Glomerular visceral epithelial cell (primary cell): ENCODE data around the gene GPR42.

Experiments
- DNase-seq: peaks from one replicate; pipeline ENCODE4 v3.0.0-alpha.2; 2016; ENCODE audit errors: extremely low spot score

GPR42 gene

GRCh38 chr19:35370722-35371121 lies at the start of gene GPR42:
Gene GPR42 (plus strand): TSS chr19:35371068. CDS start chr19:35371360, 292 bp downstream.
- DNase-seq = no peak

DNA sequence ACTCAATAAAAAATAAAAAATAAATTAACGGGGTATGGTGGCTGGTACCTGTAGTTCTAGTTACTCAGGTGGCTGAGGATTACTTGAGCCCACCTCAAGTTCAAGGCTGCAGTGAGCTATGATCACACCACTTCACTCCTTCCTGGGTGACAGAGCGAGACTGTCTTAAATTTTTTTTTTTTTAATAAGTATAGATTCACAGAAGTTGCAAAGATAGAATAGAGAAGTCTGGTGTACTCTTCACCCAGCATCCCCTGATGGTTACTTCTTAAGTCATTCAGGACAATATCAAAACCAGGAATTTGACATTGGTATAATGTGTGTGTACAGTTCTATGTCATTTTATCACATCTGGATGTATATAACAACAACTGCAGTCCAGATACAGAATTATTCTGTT lies 49.6 kb upstream of the GPR42 start:
- DNase-seq = no peak

DNA sequence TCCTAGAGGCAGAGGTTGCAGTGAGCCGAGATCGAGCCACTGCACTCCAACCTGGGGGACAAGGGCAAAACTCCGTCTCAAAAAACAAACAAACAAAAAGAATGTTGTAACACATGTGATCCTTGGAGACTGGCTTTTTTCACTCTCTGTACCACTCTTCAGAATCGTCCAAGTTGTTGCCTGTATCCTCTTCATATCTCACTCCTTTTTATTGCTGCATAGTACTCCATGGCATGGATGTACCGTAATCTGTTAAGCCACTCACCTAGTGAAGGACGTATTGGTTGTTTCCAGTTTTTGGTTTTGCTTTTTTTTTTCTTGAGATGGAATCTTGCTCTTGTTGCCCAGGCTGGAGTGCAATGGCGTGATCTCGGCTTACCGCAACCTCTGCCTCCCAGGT lies 48.9 kb upstream of the GPR42 start:
- DNase-seq = no peak

- no peak for DNase-seq
Measured at GRCh38 chr19:35327642-35328041, 43.2 kb upstream of the GPR42 start.

GRCh38 chr19:35328851-35329285 lies 42.0 kb upstream of the GPR42 start, which contains the start of gene CD22:
Gene CD22 (plus strand): TSS chr19:35329187. CDS start chr19:35332041, 2,854 bp downstream.
- DNase-seq = no peak

GRCh38 chr19:35329323-35329722 lies 41.5 kb upstream of the GPR42 start:
- DNase-seq = no peak

DNA sequence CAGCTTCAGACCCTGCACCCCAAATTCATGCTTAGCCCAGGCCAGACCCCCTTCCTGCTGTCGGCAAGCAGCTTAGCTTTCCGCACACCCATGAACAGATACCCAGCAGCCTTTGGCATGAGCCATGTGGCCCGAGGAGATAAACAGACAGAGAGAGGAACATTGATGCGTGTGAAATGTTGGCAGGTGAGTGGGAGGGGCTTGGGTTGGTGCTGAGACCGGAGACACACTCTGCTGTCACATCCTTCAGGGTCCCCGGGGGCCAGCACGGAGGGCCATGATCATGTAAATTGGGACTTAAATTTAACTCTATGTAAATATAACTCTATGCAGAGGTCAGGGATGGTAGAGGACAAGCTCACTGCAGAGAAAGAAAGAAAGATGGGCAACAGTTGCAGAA lies 40.4 kb upstream of the GPR42 start:
- no peak for DNase-seq

DNA sequence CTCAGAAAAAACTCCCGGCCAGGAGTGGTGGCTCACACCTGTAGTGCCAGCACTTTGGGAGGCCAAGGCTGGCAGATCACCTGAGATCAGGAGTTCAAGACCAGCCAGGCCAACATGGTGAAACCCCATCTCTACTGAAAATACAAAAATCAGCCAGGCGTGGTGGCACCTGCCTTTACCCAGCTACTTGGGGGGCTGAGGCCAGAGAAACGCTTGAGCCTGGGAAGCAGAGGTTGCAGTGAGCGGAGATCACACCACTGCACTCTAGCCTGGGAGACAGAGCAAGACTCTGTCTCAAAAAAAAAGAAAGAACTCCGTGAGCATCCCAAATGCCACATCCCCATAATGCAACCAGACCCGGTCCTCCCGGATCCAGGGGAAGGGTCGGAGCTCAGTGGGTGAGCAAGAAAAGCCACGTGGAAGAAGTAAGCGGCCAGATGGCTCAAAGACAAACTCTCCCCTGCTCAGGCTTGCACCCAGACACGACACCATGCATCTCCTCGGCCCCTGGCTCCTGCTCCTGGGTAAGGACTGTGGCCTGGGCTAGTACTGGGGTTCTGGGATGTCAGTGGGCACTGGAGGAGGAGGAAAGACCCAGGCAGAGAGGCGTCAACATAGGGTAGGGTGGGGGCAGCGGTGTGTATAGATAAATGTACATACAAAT lies 39.2 kb upstream of the GPR42 start:
- no peak for DNase-seq

- DNase-seq = no peak
Measured at GRCh38 chr19:35332817-35333216, 38.1 kb upstream of the GPR42 start.

DNA sequence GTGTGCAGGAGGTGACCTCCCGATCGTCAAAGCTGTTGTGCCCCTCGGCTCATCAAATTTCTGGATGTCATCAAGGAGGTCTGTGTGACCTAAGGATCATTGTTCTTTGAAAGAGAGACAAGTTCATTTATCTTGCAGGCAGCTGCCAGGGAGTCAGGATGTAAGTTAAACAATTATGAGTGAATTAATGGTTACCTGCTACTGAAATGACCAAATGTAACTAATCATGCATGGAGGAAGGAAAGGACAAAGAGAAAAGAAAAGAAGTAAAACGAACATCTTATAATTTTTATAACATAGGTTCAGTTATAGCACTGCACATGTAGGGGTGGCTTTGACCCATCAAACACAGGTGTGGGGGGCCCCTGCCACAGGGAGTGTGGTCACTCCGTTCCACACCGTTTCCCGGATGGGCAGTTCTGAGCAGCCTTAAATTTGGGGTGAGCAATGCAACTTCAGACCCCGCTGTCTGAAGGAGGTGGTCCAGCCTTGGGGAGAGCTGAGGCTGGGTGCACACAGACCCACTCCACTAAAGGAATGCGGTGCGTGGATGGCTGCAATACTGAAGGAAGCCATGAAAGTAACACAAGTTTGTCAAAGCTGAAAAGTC lies 36.6 kb upstream of the GPR42 start:
- DNase-seq = no peak

GRCh38 chr19:35336166-35336955 lies 34.5 kb upstream of the GPR42 start:
- DNase-seq = no peak

DNA sequence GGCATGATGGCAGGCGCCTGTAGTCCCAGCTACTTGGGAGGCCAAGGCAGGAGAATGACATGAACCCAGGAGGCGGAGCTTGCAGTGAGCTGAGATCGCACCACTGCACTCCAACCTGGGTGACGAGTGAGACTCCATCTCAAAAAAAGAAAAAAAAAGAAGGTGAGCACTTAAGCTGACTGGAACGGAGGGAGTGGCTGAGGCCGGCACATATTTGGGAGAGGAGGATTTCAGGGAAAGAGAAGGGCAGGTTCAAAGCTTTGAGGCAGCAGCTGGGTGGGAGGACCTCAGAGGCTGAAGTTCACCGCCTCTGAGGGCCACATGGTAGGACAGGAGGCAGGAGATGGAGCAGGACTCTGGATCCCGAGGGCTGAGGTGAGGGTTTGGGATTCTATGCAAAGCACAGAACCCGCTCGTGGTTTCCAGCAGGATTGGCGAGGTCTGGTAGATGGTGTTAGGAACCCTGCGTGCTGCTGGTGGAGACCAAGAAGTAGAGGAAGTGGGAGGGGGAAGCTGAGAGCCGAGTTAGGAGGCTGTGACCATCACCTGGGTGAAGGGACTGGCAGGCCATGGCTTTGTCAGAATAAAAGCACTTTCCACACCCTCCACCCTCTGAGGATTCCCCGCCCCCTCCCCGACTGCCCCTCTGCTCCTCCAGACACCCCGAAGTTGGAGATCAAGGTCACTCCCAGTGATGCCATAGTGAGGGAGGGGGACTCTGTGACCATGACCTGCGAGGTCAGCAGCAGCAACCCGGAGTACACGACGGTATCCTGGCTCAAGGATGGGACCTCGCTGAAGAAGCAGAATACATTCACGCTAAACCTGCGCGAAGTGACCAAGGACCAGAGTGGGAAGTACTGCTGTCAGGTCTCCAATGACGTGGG lies 33.5 kb upstream of the GPR42 start:
- no peak for DNase-seq

DNA sequence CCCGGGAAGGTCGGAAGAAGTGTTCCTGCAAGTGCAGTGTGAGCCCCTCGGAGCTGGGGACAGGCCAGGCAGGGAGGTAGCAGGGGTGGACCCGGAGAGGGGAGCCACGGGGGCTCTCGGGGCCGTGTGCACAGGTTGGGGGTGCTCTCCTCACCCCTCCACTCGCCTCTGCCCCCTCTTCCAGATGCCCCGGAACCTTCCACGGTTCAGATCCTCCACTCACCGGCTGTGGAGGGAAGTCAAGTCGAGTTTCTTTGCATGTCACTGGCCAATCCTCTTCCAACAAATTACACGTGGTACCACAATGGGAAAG lies 32.9 kb upstream of the GPR42 start:
- no peak for DNase-seq

GRCh38 chr19:35340431-35340830 lies 30.4 kb upstream of the GPR42 start:
- no peak for DNase-seq

- DNase-seq = no peak
Measured at GRCh38 chr19:35341006-35341405, 29.9 kb upstream of the GPR42 start.

GRCh38 chr19:35341565-35342225 lies 29.2 kb upstream of the GPR42 start:
- no peak for DNase-seq

DNA sequence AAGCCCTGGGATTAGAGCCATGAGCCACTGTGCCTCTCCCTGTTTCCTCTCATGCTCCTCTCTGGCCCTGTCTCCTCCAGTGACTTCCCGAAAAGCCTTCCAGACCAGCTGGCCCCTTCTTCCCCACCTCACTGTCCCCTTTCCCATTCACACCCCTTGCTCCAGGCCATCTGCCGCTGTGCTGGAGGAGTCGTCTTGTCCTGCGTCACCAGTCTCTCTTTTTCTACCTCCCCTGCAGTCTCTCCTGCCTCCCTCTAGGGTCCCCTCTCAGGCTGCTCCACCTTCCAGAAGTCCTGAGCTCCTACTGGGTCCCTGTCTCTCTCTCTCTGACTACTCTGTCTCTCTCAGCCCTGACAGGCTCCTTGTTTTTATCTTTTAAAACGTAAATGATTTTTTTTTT lies 28.4 kb upstream of the GPR42 start:
- DNase-seq = no peak

GRCh38 chr19:35344511-35345031 lies 26.3 kb upstream of the GPR42 start:
- no peak for DNase-seq

- DNase-seq = no peak
Measured at GRCh38 chr19:35345671-35346111, 25.2 kb upstream of the GPR42 start.

DNA sequence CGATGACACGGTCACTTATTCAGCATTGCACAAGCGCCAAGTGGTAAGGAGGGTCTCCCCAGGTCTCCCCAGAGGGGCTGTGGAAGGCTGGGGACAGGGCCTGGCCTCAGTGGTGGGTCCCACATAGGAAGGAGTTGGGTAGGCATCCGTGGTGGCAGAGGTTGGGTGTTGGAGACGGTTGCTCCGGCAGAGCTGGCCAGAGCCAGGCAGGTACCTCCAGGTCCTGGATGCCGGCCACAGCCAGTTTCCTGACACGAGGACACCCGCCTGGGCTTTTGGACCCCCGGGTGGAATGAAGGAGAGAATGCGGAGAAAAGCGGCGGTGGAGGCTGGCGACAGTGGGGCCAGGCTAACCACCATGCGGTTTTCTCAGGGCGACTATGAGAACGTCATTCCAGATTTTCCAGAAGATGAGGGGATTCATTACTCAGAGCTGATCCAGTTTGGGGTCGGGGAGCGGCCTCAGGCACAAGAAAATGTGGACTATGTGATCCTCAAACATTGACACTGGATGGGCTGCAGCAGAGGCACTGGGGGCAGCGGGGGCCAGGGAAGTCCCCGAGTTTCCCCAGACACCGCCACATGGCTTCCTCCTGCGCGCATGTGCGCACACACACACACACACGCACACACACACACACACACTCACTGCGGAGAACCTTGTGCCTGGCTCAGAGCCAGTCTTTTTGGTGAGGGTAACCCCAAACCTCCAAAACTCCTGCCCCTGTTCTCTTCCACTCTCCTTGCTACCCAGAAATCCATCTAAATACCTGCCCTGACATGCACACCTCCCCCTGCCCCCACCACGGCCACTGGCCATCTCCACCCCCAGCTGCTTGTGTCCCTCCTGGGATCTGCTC lies 24.4 kb upstream of the GPR42 start:
- DNase-seq = no peak
